Hindlimb muscle (tissue), 1 donor: ENCODE data around the gene OPCML. TPM values are rescaled to one million over a fixed set of nuclear protein-coding genes. Genes with fewer than 3 reads are reported as not detected.

Source experiments
- DNase-seq: peaks from one replicate; pipeline ENCODE4 v3.0.0-alpha.2; 2013
- polyA plus RNA-seq: library from polyadenylated mRNA; unstranded; fragments of 120-200 nt; gene quantifications from one replicate; pipeline ENCODE4 v1.2.1, GENCODE V29; 2013; ENCODE audit not compliant: insufficient read length

Gene OPCML
- polyA plus RNA-seq, 1 donor, result 1.1 TPM

GRCh38 chr11:132913295-132913694 is 619.0 kb downstream of the OPCML start:
- DNase-seq, result no peak

- DNase-seq, result no peak
Observed at GRCh38 chr11:132911186-132911585, 621.1 kb downstream of the OPCML start.

GRCh38 chr11:132910011-132910760 is 622.1 kb downstream of the OPCML start:
- DNase-seq, result no peak

GRCh38 chr11:132909021-132909606 is 623.2 kb downstream of the OPCML start:
- DNase-seq, result no peak

GRCh38 chr11:132908414-132908810 is 623.9 kb downstream of the OPCML start:
- no peak for DNase-seq

- DNase-seq, result no peak
Observed at GRCh38 chr11:132907651-132908413, 624.5 kb downstream of the OPCML start.

GRCh38 chr11:132904607-132905006 is 627.7 kb downstream of the OPCML start:
- DNase-seq, result no peak

- no peak for DNase-seq
Observed at GRCh38 chr11:132904091-132904490, 628.2 kb downstream of the OPCML start.

- DNase-seq, result no peak
Observed at GRCh38 chr11:132901638-132902471, 630.4 kb downstream of the OPCML start.

- DNase-seq, result no peak
Observed at GRCh38 chr11:132898676-132899075, 633.6 kb downstream of the OPCML start.

- no peak for DNase-seq
Observed at GRCh38 chr11:132898021-132898420, 634.3 kb downstream of the OPCML start.

GRCh38 chr11:132895340-132895739 is 637.0 kb downstream of the OPCML start:
- DNase-seq, result no peak

- DNase-seq, result no peak
Observed at GRCh38 chr11:132894606-132895005, 637.7 kb downstream of the OPCML start.

- no peak for DNase-seq
Observed at GRCh38 chr11:132892876-132893275, 639.4 kb downstream of the OPCML start.

GRCh38 chr11:132888226-132888625 is 644.1 kb downstream of the OPCML start:
- no peak for DNase-seq

- DNase-seq, result no peak
Observed at GRCh38 chr11:132886335-132886734, 646.0 kb downstream of the OPCML start.

GRCh38 chr11:132883241-132883640 is 649.1 kb downstream of the OPCML start:
- no peak for DNase-seq

- DNase-seq, result no peak
Observed at GRCh38 chr11:132881622-132882021, 650.7 kb downstream of the OPCML start.

GRCh38 chr11:132878111-132878510 is 654.2 kb downstream of the OPCML start:
- DNase-seq, result no peak

- no peak for DNase-seq
Observed at GRCh38 chr11:132876705-132877104, 655.6 kb downstream of the OPCML start.

- no peak for DNase-seq
Observed at GRCh38 chr11:132876239-132876638, 656.1 kb downstream of the OPCML start.

- no peak for DNase-seq
Observed at GRCh38 chr11:132874638-132875037, 657.7 kb downstream of the OPCML start.

- no peak for DNase-seq
Observed at GRCh38 chr11:132873841-132874240, 658.5 kb downstream of the OPCML start.
